ENCODE results near the gene VPS13D.

The VPS13D gene

GRCh38 chr1:12417389-12417788 lies 187.6 kb downstream of the VPS13D start:
- no peak for DNase-seq (ENCODE audit: extremely low read depth in 1 of 2, low read depth in 1 of 2)

- no peak for DNase-seq (ENCODE audit: extremely low read depth in 1 of 2, low read depth in 1 of 2)
These were observed 190.3 kb downstream of the VPS13D start for GRCh38 chr1:12420171-12420570.

GRCh38 chr1:12422488-12422887 lies 192.7 kb downstream of the VPS13D start:
- no peak for DNase-seq (ENCODE audit: extremely low read depth in 1 of 2, low read depth in 1 of 2)

- DNase-seq (ENCODE audit: extremely low read depth in 1 of 2, low read depth in 1 of 2): no peak
These were observed 194.3 kb downstream of the VPS13D start for GRCh38 chr1:12424087-12424529.

GRCh38 chr1:12424793-12425192 lies 195.0 kb downstream of the VPS13D start:
- DNase-seq (ENCODE audit: extremely low read depth in 1 of 2, low read depth in 1 of 2): no peak

GRCh38 chr1:12426030-12426429 lies 196.2 kb downstream of the VPS13D start:
- DNase-seq (ENCODE audit: extremely low read depth in 1 of 2, low read depth in 1 of 2): no peak

- DNase-seq (ENCODE audit: extremely low read depth in 1 of 2, low read depth in 1 of 2): no peak
These were observed 198.5 kb downstream of the VPS13D start for GRCh38 chr1:12428334-12428733.

- no peak for DNase-seq (ENCODE audit: extremely low read depth in 1 of 2, low read depth in 1 of 2)
These were observed 200.7 kb downstream of the VPS13D start for GRCh38 chr1:12430525-12430924.

- DNase-seq (ENCODE audit: extremely low read depth in 1 of 2, low read depth in 1 of 2): no peak
These were observed 203.1 kb downstream of the VPS13D start for GRCh38 chr1:12432897-12433296.

- DNase-seq (ENCODE audit: extremely low read depth in 1 of 2, low read depth in 1 of 2): no peak
These were observed 203.7 kb downstream of the VPS13D start for GRCh38 chr1:12433323-12434053.

- DNase-seq (ENCODE audit: extremely low read depth in 1 of 2, low read depth in 1 of 2): peak; percentile 21 to 27
These were observed 204.3 kb downstream of the VPS13D start for GRCh38 chr1:12434174-12434573.

GRCh38 chr1:12434686-12435085 lies 204.9 kb downstream of the VPS13D start:
- no peak for DNase-seq (ENCODE audit: extremely low read depth in 1 of 2, low read depth in 1 of 2)

GRCh38 chr1:12435639-12436344 lies 206.0 kb downstream of the VPS13D start:
- DNase-seq (ENCODE audit: extremely low read depth in 1 of 2, low read depth in 1 of 2): no peak

- DNase-seq (ENCODE audit: extremely low read depth in 1 of 2, low read depth in 1 of 2): no peak
These were observed 206.5 kb downstream of the VPS13D start for GRCh38 chr1:12436345-12436658.

- no peak for DNase-seq (ENCODE audit: extremely low read depth in 1 of 2, low read depth in 1 of 2)
These were observed 207.2 kb downstream of the VPS13D start for GRCh38 chr1:12436817-12437599.

- no peak for DNase-seq (ENCODE audit: extremely low read depth in 1 of 2, low read depth in 1 of 2)
These were observed 207.8 kb downstream of the VPS13D start for GRCh38 chr1:12437629-12438028.

GRCh38 chr1:12438349-12438924 lies 208.6 kb downstream of the VPS13D start:
- peak in 1 of 2 donors; percentile 30 for DNase-seq (ENCODE audit: extremely low read depth in 1 of 2, low read depth in 1 of 2)

GRCh38 chr1:12439073-12439472 lies 209.2 kb downstream of the VPS13D start:
- DNase-seq (ENCODE audit: extremely low read depth in 1 of 2, low read depth in 1 of 2): no peak

GRCh38 chr1:12441414-12442105 lies 211.7 kb downstream of the VPS13D start:
- DNase-seq (ENCODE audit: extremely low read depth in 1 of 2, low read depth in 1 of 2): no peak

GRCh38 chr1:12442217-12442616 lies 212.4 kb downstream of the VPS13D start:
- no peak for DNase-seq (ENCODE audit: extremely low read depth in 1 of 2, low read depth in 1 of 2)

- no peak for DNase-seq (ENCODE audit: extremely low read depth in 1 of 2, low read depth in 1 of 2)
These were observed 213.3 kb downstream of the VPS13D start for GRCh38 chr1:12443151-12443550.

Data from activated CD8-positive, alpha-beta memory T cell treated with anti-CD3 and anti-CD28 coated beads for 1 hour (primary cell).